Adrenal gland (tissue), 5 donors: Measurements from ENCODE around the gene GLCE.

Experiments
- CTCF ChIP-seq, 6 experiments: fragments of 450-650 bp in 4 of 6; fragments of 200-600 bp in 2 of 6; sonication (generic) in 1 of 6; IDR thresholded peaks; 1 replicate in 5 of 6; 2 replicates in 1 of 6; pipeline versions ENCODE4 v1.5.1 to v1.8.0; 2016 to 2021; ENCODE audit warnings: antibody characterized with exemption in 6 of 6, mild to moderate bottlenecking in 2 of 6, moderate library complexity in 1 of 6
- POLR2A ChIP-seq, 2 donors: fragments of 450-650 bp; IDR thresholded peaks; one replicate each; pipeline ENCODE4 v1.6.1; 2017; ENCODE audit warnings: antibody characterized with exemption in 2 of 2, mild to moderate bottlenecking in 2 of 2, moderate library complexity in 1 of 2
- donor health status: DM: no; HTN: no; CAD: no.

GRCh38 chr15:69277316-69277715 lies 116.9 kb downstream of the GLCE start:
- TF ChIP-seq CTCF (IDR thresholded peaks at IDR 0.05) (no peak), POLR2A (IDR thresholded peaks at IDR 0.05) (no peak)
